Measurements from ENCODE around the gene TSHR. TPM values are rescaled to one million over a fixed set of nuclear protein-coding genes. Genes with fewer than 3 reads are reported as not detected.

Gene TSHR
- total RNA-seq, 3 donors from 2014 or later (not counting 1 experiment from before 2014, with no cell fraction given): 0.80 TPM; not detected in 2

- H3K4me3 ChIP-seq (ENCODE audit: low read length): no peak overlapping the region
- DNase-seq (no peak), ATAC-seq (no peak)
- Mint-ChIP-seq H3K27ac (no peak overlapping the region), H3K36me3 (no peaks in the 10 kb centered on the region), H3K9me3 (no peaks in the 10 kb centered on the region), H3K4me3 (no peak overlapping the region), H3K27me3 (ENCODE audit: low read depth in 2 of 2) (no peaks in the 10 kb centered on the region), H3K4me1 (peaks cover 16 to 30% of the 10 kb centered on the region in 2 donors)
- H3K27me3 ChIP-seq (ENCODE audit: control insufficient read depth, insufficient read depth, low read length): no peaks in the 10 kb centered on the region
- H3K9me3 ChIP-seq (ENCODE audit: control insufficient read depth, insufficient read depth, low read length): no peaks in the 10 kb centered on the region
- no peaks in the 10 kb centered on the region for H3K36me3 ChIP-seq (ENCODE audit: control insufficient read depth, insufficient read depth, low read length)
- intact Hi-C loops (cut with micrococcal nuclease): no loop called here
- 88% methylated on average over 4 of the region's 4 CpGs for WGBS (ENCODE audit: insufficient coverage)
- TF ChIP-seq CTCF (IDR thresholded peaks at IDR 0.05): no peak
- H3K4me1 ChIP-seq (ENCODE audit: control insufficient read depth, insufficient read depth, low read length): peaks cover 17% of the 10 kb centered on the region
- H3K27ac ChIP-seq (ENCODE audit: low read length): no peak overlapping the region
Observed at GRCh38 chr14:80926397-80927082, 28.9 kb upstream of the TSHR start.

GRCh38 chr14:80927083-80927989, 28.1 kb upstream of the TSHR start:
- Histone ChIP-seq H3K4me3 (ENCODE audit: low read length) (no peak overlapping the region), H3K27ac (ENCODE audit: low read length) (no peak overlapping the region), H3K36me3 (ENCODE audit: control insufficient read depth, insufficient read depth, low read length) (no peaks in the 10 kb centered on the region), H3K27me3 (ENCODE audit: control insufficient read depth, insufficient read depth, low read length) (no peaks in the 10 kb centered on the region), H3K4me1 (ENCODE audit: control insufficient read depth, insufficient read depth, low read length) (peaks cover 22% of the 10 kb centered on the region), H3K9me3 (ENCODE audit: control insufficient read depth, insufficient read depth, low read length) (no peaks in the 10 kb centered on the region)
- H3K36me3 Mint-ChIP-seq: no peaks in the 10 kb centered on the region
- H3K4me1 Mint-ChIP-seq: peaks cover 22 to 35% of the 10 kb centered on the region in 2 donors
- DNase-seq: no peak
- no peak for ATAC-seq
- no peak overlapping the region for H3K27ac Mint-ChIP-seq
- WGBS (ENCODE audit: insufficient coverage): 96% methylated on average over 8 of the region's 8 CpGs
- no peaks in the 10 kb centered on the region for H3K9me3 Mint-ChIP-seq
- H3K4me3 Mint-ChIP-seq: no peak overlapping the region
- no peaks in the 10 kb centered on the region for H3K27me3 Mint-ChIP-seq (ENCODE audit: low read depth in 2 of 2)
- no peak for TF ChIP-seq CTCF (IDR thresholded peaks at IDR 0.05)
- intact Hi-C loops (cut with micrococcal nuclease): no loop called here

GRCh38 chr14:80930095-80930494, 25.3 kb upstream of the TSHR start:
- no peaks in the 10 kb centered on the region for H3K9me3 Mint-ChIP-seq
- peaks cover 22 to 42% of the 10 kb centered on the region in 2 donors for H3K4me1 Mint-ChIP-seq
- H3K36me3 Mint-ChIP-seq: no peaks in the 10 kb centered on the region
- no peak for ATAC-seq
- Histone ChIP-seq H3K36me3 (ENCODE audit: control insufficient read depth, insufficient read depth, low read length) (no peaks in the 10 kb centered on the region), H3K27me3 (ENCODE audit: control insufficient read depth, insufficient read depth, low read length) (no peaks in the 10 kb centered on the region), H3K27ac (ENCODE audit: low read length) (no peak overlapping the region), H3K4me1 (ENCODE audit: control insufficient read depth, insufficient read depth, low read length) (peaks cover 22% of the 10 kb centered on the region), H3K4me3 (ENCODE audit: low read length) (no peak overlapping the region), H3K9me3 (ENCODE audit: control insufficient read depth, insufficient read depth, low read length) (no peaks in the 10 kb centered on the region)
- DNase-seq: peak in 1 of 2 donors; percentile 11
- peak overlapping the region; percentile 47 for H3K4me3 Mint-ChIP-seq
- 87% methylated on average over 5 of the region's 5 CpGs for WGBS (ENCODE audit: insufficient coverage)
- no peak for TF ChIP-seq CTCF (IDR thresholded peaks at IDR 0.05)
- H3K27ac Mint-ChIP-seq: peak overlapping the region; percentile 72 to 89
- no peaks in the 10 kb centered on the region for H3K27me3 Mint-ChIP-seq (ENCODE audit: low read depth in 2 of 2)
- intact Hi-C loops (cut with micrococcal nuclease): no loop called here
